GM04503 (cell line): Measurements from ENCODE around the gene NPNT.

ENCODE experiments used
- DNase-seq: peaks from one replicate; pipeline ENCODE4 v3.0.0-alpha.2; 2012; ENCODE audit warnings: low read depth

NPNT gene

DNA sequence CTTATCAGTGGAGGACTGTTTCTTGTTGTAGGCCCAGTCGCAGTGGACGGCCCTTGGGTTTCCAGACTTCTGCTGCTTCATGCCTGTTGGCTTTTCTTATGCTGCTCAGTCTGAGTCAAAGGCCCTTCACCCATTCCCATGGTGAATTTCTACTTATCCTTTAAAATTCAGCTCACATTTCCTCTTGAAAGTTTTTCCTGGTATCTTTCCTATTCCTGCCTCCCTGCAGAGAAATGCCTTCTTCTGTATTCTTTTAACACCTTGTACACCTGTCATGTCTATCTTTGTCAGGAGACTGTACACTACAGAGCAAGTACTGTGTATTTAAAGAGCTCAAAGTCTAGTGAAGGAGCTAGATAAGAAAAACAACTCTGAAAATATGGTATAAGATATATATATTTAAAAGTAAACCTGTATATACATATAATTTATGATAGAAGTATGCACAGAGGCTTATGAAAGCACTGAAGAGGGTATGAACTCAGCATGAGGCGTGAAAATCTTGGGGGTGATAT is 22.0 kb downstream of the NPNT start:
- no peak for DNase-seq

DNA sequence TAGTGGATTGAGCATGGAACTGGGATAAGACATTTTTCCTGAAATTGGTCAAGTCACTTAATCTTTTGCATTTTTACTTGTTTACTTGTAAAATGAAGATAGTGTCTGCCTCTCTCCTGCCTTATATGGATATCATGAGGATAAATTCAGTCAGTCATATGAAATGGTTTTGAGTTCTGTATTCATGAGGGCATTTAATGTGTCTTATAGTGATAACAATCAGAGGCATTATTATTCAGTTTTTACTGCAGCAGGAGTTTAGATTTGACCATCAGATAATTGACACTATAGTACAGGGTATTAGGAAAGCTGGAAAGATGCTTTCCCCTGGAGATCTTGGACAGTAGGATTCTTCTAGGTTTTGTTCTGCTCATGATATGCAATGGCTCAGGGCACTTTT is 26.0 kb downstream of the NPNT start:
- DNase-seq = no peak

DNA sequence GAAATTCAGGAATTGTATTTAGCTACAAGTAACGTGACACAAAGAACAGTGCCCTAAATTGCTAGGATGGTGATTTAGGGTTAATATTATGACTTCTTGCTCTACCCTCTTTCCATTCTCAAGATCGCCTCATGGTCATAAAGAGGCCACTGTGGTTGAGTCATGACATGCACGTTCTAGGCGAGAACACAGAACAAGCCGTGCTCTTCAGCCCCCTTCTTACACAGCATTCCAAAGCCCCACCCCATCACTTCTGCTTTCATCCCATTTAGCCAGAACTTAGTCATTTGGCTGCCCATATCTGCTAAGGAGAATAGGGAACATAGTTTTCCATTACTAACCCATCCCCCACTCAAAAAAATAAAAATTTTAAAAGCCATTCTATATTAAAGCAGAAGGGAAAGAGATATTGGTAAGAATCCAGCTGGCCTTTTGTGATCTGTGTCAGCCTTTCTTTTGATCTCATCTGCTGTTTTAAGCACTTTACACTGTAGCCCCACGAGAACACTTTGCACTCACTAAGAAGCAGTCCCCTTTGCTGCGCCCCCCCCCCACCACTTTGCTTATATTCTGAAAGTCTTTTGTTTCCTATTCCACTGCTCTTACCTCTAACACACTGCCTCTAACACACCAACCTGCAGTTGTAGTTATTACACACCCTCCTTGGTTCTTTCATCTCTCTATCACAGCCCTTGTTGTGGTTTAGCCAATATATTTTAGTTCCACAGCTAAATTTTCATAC is 28.4 kb downstream of the NPNT start:
- DNase-seq = no peak

DNA sequence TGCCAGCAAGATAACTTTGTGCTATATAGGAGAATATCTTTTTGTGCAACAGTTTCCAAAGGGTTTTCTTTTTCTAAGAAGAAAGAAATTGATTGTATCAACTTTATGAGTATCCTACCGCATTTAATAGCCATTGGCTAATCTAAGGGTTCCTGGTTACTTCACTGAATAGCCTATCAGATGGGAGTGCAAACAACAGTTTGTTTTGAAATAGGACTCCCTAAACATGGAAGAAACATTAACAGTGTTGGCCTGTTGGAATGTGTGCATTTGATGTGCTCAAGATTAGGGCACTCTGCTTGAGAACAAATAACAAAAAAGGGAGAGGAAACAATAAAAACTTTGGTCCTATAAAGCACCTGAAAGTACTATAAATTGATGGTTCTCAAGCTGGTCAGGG is 29.1 kb downstream of the NPNT start:
- DNase-seq = no peak

DNA sequence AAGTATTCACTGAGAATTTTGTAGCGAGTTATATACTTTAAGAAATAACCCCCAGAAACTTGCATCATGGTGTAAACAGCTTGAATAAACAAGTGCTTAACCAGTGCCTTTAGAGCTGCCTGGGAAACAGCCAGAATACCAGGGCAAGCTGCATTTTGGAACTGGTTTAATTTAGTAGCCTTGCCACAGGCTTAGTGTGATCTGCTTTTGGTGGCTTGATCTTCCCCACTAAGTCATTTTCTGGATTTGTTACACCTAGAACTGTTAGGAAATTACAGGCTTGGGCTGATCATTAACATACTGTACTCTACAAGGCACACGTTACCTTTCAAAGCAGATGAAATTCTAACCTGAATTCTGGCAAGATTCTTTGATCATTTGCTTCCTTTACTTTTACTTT is 35.4 kb downstream of the NPNT start:
- no peak for DNase-seq

GRCh38 chr4:105933083-105933482 is 37.8 kb downstream of the NPNT start:
- no peak for DNase-seq

- DNase-seq = no peak
These were observed 39.1 kb downstream of the NPNT start for GRCh38 chr4:105934386-105934785.

GRCh38 chr4:105936901-105937300 is 41.6 kb downstream of the NPNT start:
- DNase-seq = no peak

GRCh38 chr4:105937759-105938158 is 42.5 kb downstream of the NPNT start:
- DNase-seq = no peak

GRCh38 chr4:105943234-105943633 is 48.0 kb downstream of the NPNT start:
- no peak for DNase-seq

DNA sequence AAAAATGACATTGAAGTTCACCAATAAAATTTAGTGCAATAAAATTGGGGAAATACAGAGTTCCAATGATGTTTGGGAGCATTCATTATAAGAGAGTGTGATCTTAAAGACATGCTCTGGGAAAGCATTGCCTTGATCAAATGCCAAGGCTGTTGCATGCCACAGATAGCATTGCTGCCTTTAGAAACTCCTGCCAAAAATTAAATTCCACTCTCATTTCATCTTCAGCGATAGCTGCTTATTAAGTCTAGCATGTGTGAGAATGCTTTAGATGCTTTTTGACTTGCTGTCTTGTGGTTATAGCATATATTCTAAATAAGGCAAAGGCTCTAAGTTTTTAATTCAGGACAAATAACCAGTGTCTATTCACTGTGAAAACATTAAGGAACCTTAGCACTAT is 49.3 kb downstream of the NPNT start:
- DNase-seq = peak; percentile 90

- DNase-seq = no peak
These were observed 51.5 kb downstream of the NPNT start for GRCh38 chr4:105946771-105947170.

DNA sequence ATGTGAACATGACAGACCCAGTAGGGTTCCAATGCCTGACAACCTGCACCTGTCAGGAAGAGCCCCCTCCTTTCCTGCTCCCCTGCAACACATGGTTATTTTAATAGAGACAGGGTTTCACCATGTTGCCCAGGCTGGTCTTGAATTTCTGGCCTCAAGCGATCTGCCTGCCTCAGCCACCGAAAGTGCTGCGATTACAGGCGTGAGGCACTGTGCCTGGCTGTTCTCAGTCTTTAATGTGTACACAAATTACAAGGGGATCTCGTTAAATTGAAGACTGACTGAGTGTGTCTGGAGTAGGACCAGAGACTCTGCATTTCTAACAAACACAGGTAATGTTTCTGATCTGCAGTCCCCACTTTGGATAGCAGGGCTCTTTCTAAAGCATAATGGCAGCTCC is 55.4 kb downstream of the NPNT start:
- DNase-seq = no peak

- DNase-seq = peak; percentile 36
These were observed 55.9 kb downstream of the NPNT start for GRCh38 chr4:105951198-105951597.

DNA sequence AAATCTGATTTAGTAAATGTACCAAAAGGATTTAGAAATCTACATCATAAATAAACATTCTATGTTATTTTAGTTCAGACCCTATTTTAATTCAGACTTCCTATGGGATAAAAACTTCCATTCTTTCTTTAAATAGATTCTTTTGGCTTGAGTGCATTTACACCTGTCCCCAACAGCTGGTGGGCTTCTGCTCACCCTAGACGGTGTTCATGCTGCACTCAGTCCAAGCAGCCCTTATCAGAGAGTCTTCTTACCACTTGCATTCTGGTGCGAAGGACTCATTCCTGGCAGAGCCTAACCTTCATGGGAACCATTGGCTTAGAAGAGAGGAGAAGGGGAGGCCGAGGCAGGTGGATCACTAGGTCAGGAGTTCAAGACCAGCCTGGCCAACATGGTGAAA is 57.3 kb downstream of the NPNT start:
- no peak for DNase-seq

- no peak for DNase-seq
These were observed 61.3 kb downstream of the NPNT start for GRCh38 chr4:105956569-105956968.

GRCh38 chr4:105957680-105958079 is 62.4 kb downstream of the NPNT start:
- DNase-seq = no peak

DNA sequence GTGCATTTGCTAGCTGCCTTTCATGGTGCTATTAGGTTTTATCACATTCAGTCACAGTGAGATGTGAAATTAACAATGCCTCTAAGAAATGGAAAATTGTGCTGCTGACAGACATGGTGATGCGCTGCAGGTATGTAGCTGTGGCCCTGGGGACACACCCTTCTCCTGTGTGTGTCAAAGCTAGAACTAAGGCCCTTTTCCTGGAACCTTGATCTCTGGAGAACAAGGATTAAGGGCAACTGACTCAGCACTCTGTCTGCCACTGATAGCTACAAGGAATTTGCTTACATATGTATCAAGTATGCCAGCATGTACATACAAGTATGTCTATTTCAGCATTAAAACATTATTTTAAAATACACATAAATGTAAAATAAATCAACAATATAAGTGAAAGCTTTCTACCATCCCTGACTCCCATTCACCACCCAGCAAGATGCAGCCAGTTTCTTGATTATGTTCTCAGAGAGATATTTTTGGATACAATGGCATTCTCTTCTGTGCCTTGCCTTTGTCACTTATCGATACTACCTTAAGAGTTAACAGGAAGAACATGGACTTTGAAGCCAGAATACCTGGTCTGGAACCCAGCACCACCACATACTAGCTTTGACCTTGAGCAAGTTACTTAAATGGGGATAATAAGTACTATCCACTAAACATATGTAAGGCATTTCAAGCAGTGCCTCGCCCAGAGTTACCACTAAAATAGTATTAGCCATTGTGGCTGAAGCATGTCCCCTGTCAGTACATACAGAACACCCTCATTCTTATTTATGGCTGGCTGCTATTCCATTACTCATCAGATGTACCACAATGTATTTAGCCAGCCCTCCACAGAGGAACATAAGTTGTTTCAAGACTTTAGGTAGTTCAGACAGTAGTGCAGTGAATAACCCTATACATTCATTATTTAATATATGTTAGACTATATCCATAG is 68.5 kb downstream of the NPNT start:
- DNase-seq = no peak

DNA sequence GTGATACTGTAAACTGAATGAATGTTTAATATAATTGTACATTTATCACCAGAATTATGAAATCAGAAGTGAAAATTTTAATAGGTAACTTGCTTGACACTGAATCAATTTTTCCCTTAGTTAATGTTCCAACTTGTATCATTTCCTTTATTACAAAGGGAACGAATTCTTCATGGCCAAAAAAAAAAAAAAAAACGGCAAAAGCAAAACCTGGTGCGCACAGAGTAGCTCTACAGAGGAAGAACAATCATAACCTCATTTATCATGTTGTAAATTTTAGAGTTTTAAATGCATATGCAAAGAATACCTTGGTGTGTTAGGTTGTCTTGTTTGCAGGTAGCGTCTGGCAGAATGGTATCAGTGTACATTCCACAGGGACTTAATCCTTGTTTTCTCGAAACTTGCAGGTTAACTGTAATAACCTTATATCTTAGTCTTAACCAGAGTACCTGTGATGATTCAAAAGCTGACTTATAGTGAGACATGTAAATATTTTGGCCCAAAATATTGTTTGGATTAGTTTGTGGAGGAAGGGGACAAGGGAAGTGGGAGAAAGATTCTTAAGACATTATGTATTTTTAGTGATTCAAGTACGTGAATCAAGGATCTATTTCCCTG is 70.0 kb downstream of the NPNT start:
- no peak for DNase-seq

GRCh38 chr4:105966051-105966450 is 70.8 kb downstream of the NPNT start:
- peak; percentile 83 for DNase-seq

DNA sequence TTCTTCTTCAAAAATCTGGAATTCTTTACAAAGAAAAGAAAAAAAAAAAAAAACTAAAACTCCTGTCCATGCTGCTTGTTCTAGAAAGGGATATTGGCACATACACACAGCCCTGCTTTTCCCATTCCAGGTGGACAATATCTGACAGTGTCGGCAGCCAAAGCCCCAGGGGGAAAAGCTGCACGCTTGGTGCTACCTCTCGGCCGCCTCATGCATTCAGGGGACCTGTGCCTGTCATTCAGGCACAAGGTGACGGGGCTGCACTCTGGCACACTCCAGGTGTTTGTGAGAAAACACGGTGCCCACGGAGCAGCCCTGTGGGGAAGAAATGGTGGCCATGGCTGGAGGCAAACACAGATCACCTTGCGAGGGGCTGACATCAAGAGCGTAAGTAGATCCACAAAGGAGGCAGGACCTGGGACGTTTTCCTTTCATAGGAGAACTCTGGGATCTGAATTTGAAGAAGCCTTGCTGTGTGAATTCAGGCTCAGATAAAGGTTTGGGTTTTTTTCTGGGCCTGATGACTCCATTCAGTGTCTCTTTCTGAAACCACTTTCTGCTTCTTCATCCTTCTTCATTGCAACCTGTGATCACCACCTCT is 71.9 kb downstream of the NPNT start:
- DNase-seq = no peak

DNA sequence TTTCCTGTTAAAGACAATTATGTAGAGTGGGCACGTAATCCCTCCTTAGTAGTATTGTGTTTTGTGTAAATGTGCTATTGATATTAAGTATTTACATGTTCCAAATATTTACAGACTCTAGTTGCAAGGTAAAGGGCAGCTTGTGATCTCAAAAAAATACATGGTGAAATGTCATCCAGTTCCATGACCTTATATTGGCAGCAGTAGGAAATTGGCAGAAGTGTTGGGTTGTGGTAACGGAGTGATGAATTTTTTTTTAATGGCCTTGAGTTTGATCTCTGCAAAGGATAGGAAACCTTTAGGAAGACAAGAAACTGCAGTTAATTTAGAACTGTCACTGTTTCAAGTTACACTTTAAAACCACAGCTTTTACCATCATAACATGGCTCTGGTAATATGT is 74.3 kb downstream of the NPNT start:
- no peak for DNase-seq
